Fibroblast of peridontal ligament (primary cell): ENCODE measurements around the gene GPR32.
"Not testable (repeated sequence)": the region's sequence is repeated elsewhere in the genome, so short reads cannot be mapped to it uniquely, and the experiment has no call there.

Experiments
- DNase-seq: peaks from one replicate; pipeline ENCODE4 v3.0.0-alpha.2; 2010; ENCODE audit errors: extremely low read depth

The GPR32 gene

DNA sequence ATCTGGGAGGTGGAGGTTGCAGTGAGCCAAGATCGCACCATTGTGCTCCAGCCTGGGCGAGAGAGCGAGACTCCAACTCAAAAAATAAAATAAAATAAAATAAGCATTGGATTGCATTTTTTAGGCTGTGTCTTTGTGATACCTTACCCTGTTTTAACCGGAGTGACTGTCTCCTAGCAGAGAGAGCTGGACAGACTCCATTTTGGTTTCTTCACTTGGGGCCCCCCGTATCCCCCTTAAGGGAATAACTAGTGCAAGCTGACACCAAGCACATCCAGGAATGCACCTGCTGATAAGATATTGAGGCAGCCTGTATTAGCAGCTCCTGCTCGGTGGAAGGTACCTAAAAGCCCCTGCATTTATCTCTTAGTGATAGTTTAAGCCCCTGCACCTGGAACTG lies 20.8 kb upstream of the GPR32 start:
- no peak for DNase-seq

DNA sequence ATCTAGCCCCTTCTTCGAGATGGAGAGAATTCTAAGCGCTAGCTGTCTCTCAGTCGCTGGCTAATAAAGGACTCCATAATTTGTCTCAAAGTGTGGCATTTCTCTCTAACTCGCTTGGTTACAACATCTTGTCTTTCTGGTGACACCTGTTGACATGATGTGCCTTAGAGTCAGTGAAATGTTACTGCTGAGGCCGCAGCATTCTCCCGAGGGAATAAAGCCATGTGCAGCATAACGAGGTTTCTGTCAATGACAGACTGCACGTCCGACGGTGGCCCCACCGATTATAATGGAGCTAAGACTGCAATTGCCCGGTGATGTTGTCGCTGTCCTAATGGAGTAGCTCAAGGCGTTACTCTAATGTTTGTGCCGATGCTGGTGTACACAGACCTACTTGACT lies 20.3 kb upstream of the GPR32 start:
- DNase-seq = no peak

DNA sequence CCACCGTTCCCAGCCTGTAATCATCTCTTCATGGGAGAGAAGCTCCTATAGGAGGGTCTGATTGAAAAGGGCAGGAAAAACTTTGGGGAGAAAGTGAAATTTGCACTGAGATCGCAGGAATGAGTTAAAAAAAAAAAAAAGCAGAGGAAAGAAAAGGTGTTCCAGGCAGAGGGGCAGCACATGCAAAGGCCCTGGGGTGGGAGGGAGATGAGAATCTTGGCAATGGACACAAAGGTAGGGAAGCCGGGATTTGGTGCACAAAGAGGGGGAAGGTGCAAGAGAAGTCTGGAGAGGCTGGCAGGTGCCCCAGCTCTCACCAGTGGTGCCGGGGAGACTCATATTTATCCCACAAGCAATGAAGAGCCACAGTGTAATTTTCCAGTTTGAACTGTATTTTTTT lies 16.4 kb upstream of the GPR32 start:
- no peak for DNase-seq

DNA sequence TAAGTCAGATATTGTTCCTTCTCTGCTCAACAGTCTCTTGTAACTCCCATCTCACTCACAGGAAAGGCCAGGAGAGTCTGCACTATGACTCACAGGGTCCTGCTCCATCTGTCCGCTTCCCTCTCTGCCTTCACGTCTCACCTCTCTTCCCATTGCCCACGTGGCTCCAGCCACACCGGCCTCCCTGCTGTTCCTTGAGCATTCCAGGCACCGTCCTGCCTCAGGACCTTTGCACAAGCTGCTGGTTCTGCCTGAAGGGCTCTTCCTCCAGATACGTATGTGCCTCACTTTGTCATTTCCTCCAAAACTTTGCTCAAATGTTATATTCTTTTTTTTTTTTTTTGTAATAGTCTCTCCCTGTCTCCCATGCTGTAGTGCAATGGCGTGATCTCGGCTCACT lies 14.0 kb upstream of the GPR32 start:
- DNase-seq = not testable (repeated sequence)

DNA sequence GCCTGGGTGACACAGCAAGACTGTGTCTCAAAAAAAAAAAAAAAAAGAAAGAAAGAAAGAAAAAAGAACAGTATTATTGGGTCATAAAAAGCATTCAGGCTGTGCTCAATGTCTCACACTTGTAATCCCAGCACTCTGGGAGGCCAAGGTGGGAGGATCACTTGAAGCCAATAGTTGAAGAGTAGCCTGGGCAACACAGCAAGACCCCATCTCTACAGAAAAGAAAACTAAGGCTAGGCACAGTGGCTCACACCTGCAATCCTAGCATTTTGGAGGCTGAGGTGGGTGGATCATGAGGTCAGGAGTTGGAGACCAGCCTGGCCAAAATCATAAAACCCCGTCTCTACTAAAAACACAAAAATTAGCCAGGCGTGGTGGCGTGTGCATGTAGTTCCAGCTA lies 12.6 kb upstream of the GPR32 start:
- not testable (repeated sequence) for DNase-seq

DNA sequence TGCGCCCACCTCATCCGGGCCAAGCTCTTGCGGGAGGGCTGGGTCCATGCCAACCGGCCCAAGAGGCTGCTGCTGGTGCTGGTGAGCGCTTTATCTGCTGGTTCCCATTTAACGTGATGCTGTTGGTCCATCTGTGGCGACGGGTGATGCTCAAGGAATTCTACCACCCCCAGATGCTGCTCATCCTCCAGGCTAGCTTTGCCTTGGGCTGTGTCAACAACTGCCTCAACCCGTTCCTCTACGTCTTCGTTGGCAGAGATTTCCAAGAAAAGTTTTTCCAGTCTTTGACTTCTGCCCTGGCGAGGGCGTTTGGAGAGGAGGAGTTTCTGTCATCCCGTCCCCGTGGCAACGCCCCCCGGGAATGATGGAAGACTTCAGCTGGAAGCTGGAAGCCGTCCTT lies 11.2 kb upstream of the GPR32 start:
- DNase-seq = not testable (repeated sequence)

DNA sequence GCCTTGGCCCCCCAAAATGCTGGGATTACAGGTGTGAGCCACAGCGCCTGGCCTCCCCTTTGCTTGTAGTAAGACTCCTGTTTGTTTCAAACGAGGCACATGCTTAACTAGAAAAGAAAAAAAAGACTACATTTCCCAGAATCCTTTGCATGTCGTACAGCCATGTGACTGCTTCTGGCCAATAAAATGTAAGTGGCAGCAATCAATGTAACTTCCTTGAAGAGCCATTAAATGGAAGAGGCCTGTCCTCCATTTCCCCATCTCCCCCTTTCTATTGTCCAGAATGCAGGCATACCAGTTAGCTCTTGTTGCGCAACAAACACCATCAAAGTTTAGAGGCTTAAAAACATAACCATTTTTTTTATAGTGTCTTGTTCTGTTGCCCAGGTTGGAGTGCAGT lies 10.4 kb upstream of the GPR32 start:
- peak; percentile 8 for DNase-seq

DNA sequence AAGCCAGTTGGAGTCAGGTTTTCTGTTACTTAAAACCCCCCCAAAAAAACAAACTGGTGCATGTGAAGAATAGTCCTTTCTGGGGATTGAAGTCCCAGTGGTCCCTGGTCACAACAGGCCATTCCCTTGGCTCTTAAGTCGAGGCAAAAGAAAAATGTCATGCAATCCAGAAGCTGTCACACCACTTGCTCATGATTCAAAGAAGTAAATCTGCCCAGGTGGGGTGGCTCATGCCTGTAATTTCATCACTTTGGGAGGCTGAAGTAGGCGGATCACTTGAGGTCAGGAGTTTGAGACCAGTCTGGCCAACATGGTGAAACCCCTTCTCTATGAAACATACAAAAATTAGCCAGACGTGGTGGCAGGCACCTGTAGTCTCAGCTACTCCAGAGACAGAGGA lies 8.8 kb upstream of the GPR32 start:
- not testable (repeated sequence) for DNase-seq

DNA sequence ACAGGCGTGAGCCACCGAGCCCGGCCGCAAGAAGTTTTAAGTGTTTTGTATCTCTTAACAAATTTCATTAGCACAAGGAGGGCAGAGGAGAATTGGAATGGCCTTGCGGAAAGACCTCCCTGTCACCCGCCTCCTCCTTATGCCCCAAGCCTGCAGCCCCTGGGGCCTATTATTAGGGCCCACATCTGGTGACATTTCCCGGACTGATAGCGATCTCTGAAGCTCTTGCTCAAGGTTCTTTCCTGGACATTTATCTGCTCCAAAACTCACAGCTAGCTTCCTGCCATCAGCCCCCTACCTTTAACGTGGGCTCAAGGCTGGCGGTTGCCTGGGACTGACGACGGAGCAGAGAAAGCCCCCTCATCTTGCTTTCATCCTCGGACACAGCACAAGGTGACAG lies 6.7 kb upstream of the GPR32 start:
- DNase-seq = not testable (repeated sequence)

DNA sequence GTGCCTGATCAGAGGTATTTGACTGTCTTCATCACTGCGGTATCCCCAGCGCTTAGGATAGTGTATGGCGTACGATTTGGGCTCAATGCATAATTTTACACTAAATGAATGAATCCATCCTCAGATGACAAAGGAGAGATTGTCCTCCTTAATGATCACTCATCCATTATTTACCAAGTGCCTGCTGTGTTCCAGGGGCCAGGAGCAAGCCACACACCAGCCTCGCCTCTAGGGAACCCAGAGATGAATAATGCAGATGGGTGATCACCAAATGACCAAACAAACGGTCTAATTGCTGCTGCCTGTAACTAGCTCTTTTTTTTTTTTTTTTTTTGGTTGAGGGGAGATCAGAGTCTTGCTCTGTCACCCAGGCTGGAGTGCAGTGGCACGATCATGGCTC lies 5.9 kb upstream of the GPR32 start:
- DNase-seq = no peak

DNA sequence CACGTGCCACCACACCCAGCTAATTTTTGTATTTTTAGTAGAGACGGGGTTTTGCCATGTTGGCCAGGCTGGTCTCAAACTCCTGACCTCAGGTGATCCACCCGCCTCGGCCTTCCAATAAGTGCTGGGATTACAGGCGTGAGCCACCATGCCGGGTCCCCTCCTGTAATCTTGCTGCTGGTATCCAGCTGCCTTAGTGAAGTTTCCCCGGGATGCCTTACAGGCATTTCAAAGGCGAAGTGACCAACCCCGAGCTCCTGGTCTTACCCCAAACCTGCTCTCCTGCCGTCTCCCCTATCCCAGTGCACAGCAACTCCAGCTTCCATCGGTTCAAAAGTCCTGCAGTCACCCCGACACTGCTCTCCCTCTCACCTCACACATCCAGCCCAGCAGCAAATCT lies 3.5 kb upstream of the GPR32 start:
- not testable (repeated sequence) for DNase-seq

DNA sequence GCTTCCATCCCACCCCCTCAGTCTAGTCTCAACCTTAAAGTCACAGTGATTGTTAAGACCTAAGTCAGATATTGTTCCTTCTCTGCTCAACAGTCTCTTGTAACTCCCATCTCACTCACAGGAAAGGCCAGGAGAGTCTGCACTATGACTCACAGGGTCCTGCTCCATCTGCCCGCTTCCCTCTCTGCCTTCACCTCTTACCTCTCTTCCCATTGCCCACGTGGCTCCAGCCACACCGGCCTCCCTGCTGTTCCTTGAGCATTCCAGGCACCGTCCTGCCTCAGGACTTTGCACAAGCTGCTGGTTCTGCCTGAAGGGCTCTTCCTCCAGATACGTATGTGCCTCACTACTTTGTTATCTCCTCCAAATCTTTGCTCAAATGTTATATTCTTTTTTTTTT lies 3.0 kb upstream of the GPR32 start:
- DNase-seq = not testable (repeated sequence)

DNA sequence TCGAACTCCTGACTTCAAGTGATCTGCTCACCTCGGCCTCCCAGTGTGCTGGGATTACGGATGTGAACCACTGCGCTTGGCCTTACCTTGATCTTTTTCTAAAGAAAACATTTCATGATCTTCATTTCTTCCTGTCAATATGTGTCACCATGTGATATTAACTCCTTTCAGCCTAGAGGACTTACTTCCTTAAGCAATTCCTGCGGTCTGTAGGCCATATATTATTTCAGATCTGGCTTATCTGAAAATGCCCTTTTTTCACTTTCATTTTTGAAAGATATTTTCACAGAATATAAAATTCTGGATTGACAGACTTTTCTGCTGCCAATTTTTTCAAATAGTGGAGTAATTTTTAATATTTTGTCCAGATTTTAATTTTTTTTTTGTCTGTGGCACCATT lies 2.0 kb upstream of the GPR32 start:
- no peak for DNase-seq

DNA sequence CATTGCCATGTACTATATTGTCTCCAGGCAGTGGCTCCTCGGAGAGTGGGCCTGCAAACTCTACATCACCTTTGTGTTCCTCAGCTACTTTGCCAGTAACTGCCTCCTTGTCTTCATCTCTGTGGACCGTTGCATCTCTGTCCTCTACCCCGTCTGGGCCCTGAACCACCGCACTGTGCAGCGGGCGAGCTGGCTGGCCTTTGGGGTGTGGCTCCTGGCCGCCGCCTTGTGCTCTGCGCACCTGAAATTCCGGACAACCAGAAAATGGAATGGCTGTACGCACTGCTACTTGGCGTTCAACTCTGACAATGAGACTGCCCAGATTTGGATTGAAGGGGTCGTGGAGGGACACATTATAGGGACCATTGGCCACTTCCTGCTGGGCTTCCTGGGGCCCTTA lies 624 bp downstream of the GPR32 start:
- no peak for DNase-seq

DNA sequence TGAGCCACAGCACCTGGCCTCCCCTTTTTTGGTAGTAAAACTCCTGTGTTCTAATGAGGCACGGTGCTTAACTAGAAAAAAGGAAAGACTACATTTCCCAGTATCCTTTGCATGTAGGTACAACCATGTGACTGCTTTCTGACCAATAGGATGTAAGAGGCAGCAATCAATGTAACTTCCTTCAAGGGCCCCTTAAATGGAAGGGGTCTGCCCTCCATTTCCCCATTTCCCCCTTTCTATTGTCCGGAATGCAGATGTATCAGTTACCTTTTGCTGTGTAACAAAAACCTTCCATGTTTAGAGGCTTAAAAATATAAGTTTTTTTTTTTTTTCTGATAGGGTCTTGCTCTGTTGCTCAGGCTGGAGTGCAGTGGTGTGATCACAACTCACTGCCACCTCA lies 2.2 kb downstream of the GPR32 start:
- no peak for DNase-seq

DNA sequence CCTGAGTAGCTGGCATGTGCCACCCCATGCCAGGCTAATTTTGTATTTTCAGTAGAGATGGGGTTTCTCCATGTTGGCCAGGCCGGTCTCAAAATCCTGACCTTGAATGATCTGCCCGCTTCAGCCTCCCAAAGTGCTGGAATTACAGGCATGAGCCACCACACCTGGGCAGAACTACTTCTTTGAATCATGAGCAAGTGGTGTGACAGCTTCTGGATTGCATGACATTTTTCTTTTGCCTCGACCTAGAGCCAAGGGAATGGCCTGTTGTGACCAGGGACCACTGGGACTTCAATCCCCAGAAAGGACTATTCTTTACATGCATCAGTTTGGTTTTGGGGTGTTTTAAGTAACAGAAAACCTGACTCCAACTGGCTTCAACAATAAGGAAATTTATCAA lies 2.6 kb downstream of the GPR32 start:
- DNase-seq = not testable (repeated sequence)

DNA sequence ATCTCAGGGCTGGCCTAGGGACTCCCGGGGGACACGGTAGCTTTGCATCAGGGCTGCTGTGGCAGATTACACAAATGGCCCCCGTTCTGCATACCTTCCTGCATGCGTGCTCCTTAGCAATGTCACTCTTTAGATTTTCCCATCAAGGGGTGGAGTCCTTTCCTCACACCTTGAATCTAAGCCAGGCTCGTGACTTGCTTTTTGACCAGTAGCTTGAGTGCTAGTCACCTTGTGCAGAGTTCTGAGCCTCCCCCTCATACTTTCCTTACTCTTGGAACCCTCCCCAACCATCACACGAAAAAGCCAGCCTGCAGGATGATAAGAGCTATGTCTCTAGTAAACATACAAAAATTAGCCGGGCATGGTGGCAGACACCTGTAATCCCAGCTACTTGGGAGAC lies 3.2 kb downstream of the GPR32 start:
- DNase-seq = not testable (repeated sequence)

DNA sequence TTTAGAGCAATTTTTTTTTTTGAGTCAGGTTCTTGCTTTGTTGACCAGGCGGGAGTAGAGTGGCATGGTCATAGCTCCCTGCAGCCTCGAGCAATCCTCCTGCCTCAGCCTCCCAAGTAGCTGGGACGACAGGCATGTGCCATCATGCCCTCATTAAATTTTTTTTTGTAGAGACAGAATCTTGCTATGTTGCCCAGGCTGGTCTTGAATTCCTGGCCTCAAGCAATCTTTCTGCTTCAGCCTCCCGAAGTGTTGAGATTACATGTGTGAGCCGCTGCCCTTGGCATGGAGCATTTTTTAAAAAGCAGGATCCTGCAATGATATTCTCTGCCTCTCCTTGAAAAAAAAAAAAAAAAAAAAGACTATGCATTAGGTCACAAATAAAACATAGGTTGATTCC lies 5.9 kb downstream of the GPR32 start:
- no peak for DNase-seq

DNA sequence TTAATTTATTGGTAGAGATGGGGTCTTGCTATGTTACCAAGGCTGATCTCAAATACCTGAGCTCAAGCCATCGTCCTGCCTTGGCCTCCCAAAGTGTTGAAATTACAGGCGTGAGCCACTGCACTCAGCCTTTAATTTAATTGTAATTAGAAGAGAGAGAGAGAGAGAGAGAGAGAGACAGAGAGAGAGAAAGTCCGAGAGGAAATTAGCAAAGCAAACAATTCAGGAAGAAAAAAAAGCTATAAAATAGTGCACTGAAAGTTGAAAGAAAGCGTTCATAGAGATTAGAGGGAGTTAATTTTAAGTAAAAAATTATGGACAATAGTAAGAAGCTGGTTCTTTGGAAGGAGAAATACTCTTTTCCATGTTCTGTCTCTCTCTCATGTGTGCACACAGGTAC lies 7.0 kb downstream of the GPR32 start:
- DNase-seq = no peak

DNA sequence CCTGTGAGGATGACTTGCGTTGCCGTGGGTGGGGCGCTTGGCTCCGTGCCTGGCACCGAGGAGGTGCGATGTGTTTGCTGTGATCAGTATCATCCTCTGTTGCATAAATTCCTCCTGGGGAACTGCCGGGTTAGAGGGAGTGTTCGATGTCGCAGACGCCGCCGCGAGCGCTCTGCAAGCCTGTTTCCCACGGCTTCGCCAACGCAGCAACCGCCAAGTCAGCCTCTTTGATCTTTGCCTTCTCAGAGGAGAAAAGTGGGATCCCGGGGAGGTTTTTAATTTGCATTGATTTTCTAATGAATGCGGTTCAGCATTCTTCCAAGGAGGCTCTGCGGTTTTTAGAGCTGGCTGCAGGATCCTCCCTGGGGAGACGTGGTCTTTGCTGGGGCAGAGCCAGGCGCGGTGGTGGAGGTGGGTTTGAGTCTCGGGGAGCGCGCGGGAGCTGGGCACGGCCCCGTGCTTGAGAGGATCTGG lies 7.6 kb downstream of the GPR32 start:
- peak; percentile 8 for DNase-seq

DNA sequence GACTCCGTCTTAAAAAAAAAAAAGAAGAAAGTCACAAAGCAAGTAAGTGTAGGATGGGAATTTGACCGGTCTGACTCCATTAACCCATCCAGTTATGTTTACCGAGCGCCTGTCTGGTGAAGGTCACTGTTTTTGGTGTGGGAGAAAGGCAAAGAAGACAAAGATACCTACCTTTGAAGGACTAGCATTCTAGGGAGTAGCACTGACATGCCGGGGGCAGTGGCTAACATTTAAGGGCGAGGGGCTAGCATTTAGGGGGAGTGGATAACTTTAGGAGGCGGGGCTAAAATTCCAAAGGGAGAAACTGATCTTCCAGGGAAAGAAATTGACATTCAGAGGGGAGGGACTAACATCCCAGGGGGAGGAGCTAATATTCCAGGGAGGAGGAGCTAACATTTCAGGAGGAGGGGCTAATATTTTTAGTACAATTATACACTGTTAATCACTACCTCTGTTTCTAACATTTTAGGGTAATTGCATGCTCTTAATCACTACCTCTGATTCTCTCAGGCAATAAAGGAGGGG lies 8.7 kb downstream of the GPR32 start:
- no peak for DNase-seq

DNA sequence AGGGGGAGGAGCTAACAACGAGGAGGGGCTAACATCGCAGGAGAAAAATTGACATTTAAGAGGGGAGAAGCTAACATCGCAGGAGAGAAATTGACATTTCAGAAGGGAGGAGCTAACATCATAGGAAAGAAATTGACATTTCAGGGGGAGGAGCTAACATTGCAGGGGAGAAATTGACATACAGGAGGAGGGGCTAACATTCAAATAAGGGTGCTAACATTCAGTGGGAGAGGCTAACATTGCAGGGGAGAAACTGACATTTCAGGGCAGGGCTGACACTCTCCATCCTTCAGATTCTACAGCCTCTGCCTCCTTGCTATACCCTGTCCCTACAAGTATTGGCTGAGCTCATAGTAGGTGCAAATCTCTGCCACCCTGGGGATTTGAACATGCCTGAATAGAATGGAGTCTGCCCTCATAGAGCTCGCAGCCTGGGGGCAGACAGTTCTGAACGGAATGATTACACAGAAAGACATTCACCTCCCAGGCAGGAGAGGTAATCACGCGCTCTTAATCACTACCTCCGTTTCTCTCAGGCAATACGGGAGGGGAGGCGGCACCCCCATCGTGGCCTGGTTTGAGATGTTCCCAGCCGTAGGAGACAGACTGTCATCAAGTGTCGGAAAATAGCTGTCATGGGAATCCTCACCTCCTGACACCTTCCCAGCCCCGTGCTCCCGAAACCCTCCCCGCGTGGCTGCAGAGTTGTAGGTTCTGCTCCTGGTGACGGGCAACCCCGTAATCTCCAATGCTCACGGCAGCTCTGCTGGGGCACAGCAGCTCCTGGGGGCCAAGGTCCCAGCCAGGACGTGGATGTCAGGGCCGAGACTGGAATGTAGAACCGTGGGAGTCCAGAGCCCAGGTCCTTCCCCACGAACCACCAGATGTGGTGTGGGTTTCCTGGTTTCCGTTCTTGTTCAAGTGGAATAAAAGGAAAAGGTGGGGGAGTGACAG lies 9.5 kb downstream of the GPR32 start:
- DNase-seq = no peak

DNA sequence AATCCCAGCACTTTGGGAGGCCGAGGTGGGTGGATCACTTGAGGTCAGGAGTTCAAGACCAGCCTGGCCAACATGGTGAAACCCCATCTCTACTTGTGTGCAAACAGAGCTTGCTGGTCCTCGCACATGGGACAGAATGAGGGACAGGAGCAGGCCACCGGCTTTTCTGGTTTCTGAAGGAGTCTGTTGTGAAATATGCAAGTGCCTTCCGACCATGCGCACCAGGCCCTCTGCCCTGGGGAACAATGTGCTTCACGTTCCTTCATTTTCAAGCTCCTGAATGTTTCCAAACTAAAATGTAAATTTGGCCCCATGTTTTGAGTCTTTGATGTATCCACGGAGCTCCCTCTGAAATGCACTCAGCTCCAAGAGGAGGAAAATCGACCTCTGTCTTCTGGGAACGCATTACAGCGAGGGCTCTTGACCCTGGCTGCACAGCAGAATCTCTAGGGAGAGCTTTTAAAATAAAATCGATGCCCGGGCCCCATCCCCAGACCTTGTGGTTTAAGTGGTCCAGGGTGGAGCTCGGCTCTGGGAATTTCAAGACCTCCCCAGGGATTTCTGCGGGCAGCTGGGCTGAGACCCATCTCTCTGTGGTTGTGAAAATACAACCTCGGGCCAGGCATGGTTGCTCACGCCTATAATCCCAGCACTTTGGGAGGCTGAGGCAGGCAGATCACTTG lies 10.6 kb downstream of the GPR32 start:
- DNase-seq = peak; percentile 79
